Ishikawa (cell line): ENCODE data around the gene TMEM161A.

Experiments
- CEBPB ChIP-seq: IDR thresholded peaks from 2 replicates; pipeline ENCODE4 v1.6.1; 2012
- CREB1 ChIP-seq: IDR thresholded peaks from 2 replicates; pipeline ENCODE4 v1.6.1; 2012; ENCODE audit warnings: low read depth
- EGR1 ChIP-seq: IDR thresholded peaks from 2 replicates; pipeline ENCODE4 v1.6.1; 2012
- EP300 ChIP-seq: IDR thresholded peaks from 2 replicates; pipeline ENCODE4 v1.6.1; 2012; ENCODE audit warnings: borderline replicate concordance
- MAX ChIP-seq: IDR thresholded peaks from 2 replicates; pipeline ENCODE4 v1.6.1; 2012
- NFIC ChIP-seq: IDR thresholded peaks from 2 replicates; pipeline ENCODE4 v1.6.1; 2012
- RAD21 ChIP-seq: IDR thresholded peaks from 2 replicates; pipeline ENCODE4 v1.6.1; 2012; ENCODE audit warnings: low read depth
- REST ChIP-seq: IDR thresholded peaks from 2 replicates; pipeline ENCODE4 v1.6.1; 2012; ENCODE audit warnings: low read depth, mild to moderate bottlenecking
- TAF1 ChIP-seq: IDR thresholded peaks from 2 replicates; pipeline ENCODE4 v1.6.1; 2012; ENCODE audit warnings: low read depth, mild to moderate bottlenecking
- TEAD4 ChIP-seq: IDR thresholded peaks from 2 replicates; pipeline ENCODE4 v1.6.1; 2012
- USF1 ChIP-seq: IDR thresholded peaks from 2 replicates; pipeline ENCODE4 v1.6.1; 2012
- YY1 ChIP-seq: IDR thresholded peaks from 2 replicates; pipeline ENCODE4 v1.6.1; 2012; ENCODE audit warnings: low read depth
- ZBTB7A ChIP-seq: IDR thresholded peaks from 2 replicates; pipeline ENCODE4 v1.6.1; 2012; ENCODE audit warnings: low read depth

GRCh38 chr19:19083413-19084178 lies 54.7 kb downstream of the TMEM161A start:
- TF ChIP-seq ZBTB7A = no peak
- no peak for TF ChIP-seq CEBPB
- TF ChIP-seq EP300 = no peak
- TF ChIP-seq TAF1 = no peak
- TF ChIP-seq MAX = no peak
- no peak for TF ChIP-seq TEAD4
- no peak for TF ChIP-seq USF1
- no peak for TF ChIP-seq RAD21
- TF ChIP-seq REST = no peak
- no peak for TF ChIP-seq NFIC
- TF ChIP-seq CREB1 = no peak
- TF ChIP-seq EGR1 = no peak
- no peak for TF ChIP-seq YY1
